ENCODE measurements around the gene ANKS1B. TPM values are rescaled to one million over a fixed set of nuclear protein-coding genes. Genes with fewer than 3 reads are reported as not detected.
"Not testable (repeated sequence)": the region's sequence is repeated elsewhere in the genome, so short reads cannot be mapped to it uniquely, and the experiment has no call there.

The ANKS1B gene
- total RNA-seq, 1 donor from 2014 or later, result 2.3 TPM

- Mint-ChIP-seq H3K4me1 (ENCODE audit: low read depth) (peaks cover 17% of the 10 kb centered on the region), H3K4me3 (ENCODE audit: unreplicated experiment) (no peak overlapping the region), H3K36me3 (ENCODE audit: low read depth) (no peaks in the 10 kb centered on the region), H3K27me3 (ENCODE audit: low read depth) (no peaks in the 10 kb centered on the region), H3K9me3 (ENCODE audit: low read depth) (peaks cover 4% of the 10 kb centered on the region), H3K27ac (ENCODE audit: unreplicated experiment) (no peak overlapping the region)
- no peak for TF ChIP-seq CTCF (IDR thresholded peaks at IDR 0.05)
- no peak for DNase-seq (ENCODE audit: low spot score)
These were observed 1226.4 kb downstream of the ANKS1B start for GRCh38 chr12:98758331-98758730.

GRCh38 chr12:98757455-98757854, 1227.3 kb downstream of the ANKS1B start:
- Mint-ChIP-seq H3K4me1 (ENCODE audit: low read depth) (peaks cover 25% of the 10 kb centered on the region), H3K27me3 (ENCODE audit: low read depth) (no peaks in the 10 kb centered on the region), H3K9me3 (ENCODE audit: low read depth) (peaks cover 4% of the 10 kb centered on the region), H3K4me3 (ENCODE audit: unreplicated experiment) (no peak overlapping the region), H3K36me3 (ENCODE audit: low read depth) (no peaks in the 10 kb centered on the region), H3K27ac (ENCODE audit: unreplicated experiment) (no peak overlapping the region)
- no peak for DNase-seq (ENCODE audit: low spot score)
- no peak for TF ChIP-seq CTCF (IDR thresholded peaks at IDR 0.05)

GRCh38 chr12:98755855-98756254, 1228.9 kb downstream of the ANKS1B start:
- H3K4me3 Mint-ChIP-seq (ENCODE audit: unreplicated experiment); H3K9me3 Mint-ChIP-seq (ENCODE audit: low read depth); H3K36me3 Mint-ChIP-seq (ENCODE audit: low read depth); H3K27me3 Mint-ChIP-seq (ENCODE audit: low read depth); DNase-seq (ENCODE audit: low spot score): not testable (repeated sequence)
- Mint-ChIP-seq H3K4me1 (ENCODE audit: low read depth) (peaks cover 25% of the 10 kb centered on the region), H3K27ac (ENCODE audit: unreplicated experiment) (peak overlapping the region; percentile 69)
- peak; percentile 25 for TF ChIP-seq CTCF (IDR thresholded peaks at IDR 0.05)

GRCh38 chr12:98754095-98754494, 1230.6 kb downstream of the ANKS1B start:
- TF ChIP-seq CTCF (IDR thresholded peaks at IDR 0.05), result no peak
- DNase-seq (ENCODE audit: low spot score), result no peak
- Mint-ChIP-seq H3K27ac (ENCODE audit: unreplicated experiment) (no peak overlapping the region), H3K9me3 (ENCODE audit: low read depth) (peaks cover 4% of the 10 kb centered on the region), H3K36me3 (ENCODE audit: low read depth) (no peaks in the 10 kb centered on the region), H3K4me3 (ENCODE audit: unreplicated experiment) (no peak overlapping the region), H3K27me3 (ENCODE audit: low read depth) (no peaks in the 10 kb centered on the region), H3K4me1 (ENCODE audit: low read depth) (peaks cover 28% of the 10 kb centered on the region)

GRCh38 chr12:98752726-98753125, 1232.0 kb downstream of the ANKS1B start:
- Mint-ChIP-seq H3K4me1 (ENCODE audit: low read depth) (peaks cover 25% of the 10 kb centered on the region), H3K27me3 (ENCODE audit: low read depth) (no peaks in the 10 kb centered on the region), H3K4me3 (ENCODE audit: unreplicated experiment) (no peak overlapping the region), H3K27ac (ENCODE audit: unreplicated experiment) (peak overlapping the region; percentile 89), H3K36me3 (ENCODE audit: low read depth) (no peaks in the 10 kb centered on the region), H3K9me3 (ENCODE audit: low read depth) (peaks cover 4% of the 10 kb centered on the region)
- no peak for TF ChIP-seq CTCF (IDR thresholded peaks at IDR 0.05)
- DNase-seq (ENCODE audit: low spot score), result no peak
